Measurements from ENCODE around the gene CAPN7.

Gene CAPN7

DNA sequence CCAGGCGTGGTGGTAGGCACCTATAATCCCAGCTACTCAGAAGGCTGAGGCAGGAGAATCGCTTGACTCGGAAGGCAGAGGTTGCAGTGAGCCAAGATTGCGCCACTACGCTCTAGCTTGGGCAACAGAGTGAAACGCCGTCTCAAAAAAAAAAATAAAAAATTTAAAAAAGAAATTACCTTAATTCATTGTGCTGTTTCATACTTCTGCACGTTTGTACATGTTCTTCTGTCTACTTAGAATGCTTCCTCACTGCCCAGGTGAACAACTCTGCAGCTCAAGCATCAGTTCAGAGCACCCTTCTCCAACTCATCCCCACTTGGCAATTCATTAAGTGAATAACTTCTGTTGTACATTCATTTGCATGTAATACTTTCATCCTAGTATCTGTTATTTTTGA is 14.0 kb downstream of the CAPN7 start:
- TF ChIP-seq, protein P1, sequence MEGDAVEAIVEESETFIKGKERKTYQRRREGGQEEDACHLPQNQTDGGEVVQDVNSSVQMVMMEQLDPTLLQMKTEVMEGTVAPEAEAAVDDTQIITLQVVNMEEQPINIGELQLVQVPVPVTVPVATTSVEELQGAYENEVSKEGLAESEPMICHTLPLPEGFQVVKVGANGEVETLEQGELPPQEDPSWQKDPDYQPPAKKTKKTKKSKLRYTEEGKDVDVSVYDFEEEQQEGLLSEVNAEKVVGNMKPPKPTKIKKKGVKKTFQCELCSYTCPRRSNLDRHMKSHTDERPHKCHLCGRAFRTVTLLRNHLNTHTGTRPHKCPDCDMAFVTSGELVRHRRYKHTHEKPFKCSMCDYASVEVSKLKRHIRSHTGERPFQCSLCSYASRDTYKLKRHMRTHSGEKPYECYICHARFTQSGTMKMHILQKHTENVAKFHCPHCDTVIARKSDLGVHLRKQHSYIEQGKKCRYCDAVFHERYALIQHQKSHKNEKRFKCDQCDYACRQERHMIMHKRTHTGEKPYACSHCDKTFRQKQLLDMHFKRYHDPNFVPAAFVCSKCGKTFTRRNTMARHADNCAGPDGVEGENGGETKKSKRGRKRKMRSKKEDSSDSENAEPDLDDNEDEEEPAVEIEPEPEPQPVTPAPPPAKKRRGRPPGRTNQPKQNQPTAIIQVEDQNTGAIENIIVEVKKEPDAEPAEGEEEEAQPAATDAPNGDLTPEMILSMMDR (IDR thresholded peaks at IDR 0.05; ENCODE audit: borderline replicate concordance, insufficient read depth, low read depth, low read length): no peak
- no peak overlapping the region for H3K4me3 ChIP-seq (ENCODE audit: low read depth, low read length)

DNA sequence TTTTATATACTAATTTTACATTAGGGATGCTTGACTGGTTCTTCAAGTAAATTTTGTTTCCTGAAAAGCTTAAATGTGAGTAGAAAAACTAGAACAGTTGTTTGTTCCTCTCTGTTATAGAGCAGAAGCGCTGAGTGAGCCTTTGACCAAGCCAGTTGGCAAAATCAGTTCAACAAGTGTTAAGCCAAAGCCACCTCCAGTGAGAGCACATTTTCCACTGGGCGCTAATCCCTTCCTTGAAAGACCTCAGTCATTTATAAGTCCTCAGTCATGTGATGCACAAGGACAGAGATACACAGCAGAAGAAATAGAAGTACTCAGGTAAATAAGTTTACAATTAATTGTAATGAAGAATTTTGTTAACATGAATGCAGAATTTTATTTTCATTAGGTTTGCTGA is 14.6 kb downstream of the CAPN7 start:
- no peak overlapping the region for H3K4me3 ChIP-seq (ENCODE audit: low read depth, low read length)
- TF ChIP-seq, protein P1 (IDR thresholded peaks at IDR 0.05; ENCODE audit: borderline replicate concordance, insufficient read depth, low read depth, low read length): no peak

- TF ChIP-seq, protein P1 (IDR thresholded peaks at IDR 0.05; ENCODE audit: borderline replicate concordance, insufficient read depth, low read depth, low read length): no peak
- no peak overlapping the region for H3K4me3 ChIP-seq (ENCODE audit: low read depth, low read length)
These were observed 15.7 kb downstream of the CAPN7 start for GRCh38 chr3:15221574-15222217.

DNA sequence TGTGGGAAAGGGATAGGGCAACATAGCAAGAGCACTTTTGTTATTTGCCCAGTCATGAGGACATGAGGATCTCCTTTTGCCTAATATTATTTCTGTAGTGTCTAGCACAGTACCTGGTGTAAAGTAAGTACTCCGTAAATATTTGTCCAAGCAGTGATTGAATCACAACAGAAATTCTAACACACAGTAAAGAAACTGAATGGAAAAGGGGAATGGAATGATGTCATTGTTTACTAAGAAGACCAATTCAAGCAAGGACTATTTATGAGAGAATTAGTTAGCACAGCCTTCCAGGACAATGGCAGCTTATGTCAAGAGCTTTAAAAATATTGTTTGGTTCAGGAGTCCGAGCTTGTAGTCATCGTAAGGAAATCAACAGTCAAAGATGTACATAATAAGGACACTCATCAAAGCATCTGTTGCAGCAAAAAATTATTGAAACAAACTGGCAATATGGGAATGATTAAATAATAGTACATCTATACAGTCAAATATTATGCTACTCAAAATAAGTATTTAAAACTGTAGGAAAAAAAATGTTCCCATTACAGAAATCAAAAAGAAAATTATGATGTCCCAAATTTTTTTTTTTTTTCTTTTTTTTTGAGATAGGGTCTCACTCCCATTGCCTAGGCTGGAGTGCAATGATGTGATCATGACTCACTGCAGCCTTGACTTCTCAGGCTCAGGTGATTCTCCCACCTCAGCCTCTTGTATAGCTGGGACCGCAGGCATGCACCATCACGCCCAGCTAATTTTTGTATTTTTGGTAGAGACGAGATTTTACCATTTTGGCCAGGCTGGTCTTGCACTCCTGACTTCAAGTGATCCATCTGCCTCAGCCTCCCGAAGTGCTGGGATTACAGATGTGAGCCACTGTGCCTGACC is 17.9 kb downstream of the CAPN7 start:
- TF ChIP-seq, protein P1 (IDR thresholded peaks at IDR 0.05; ENCODE audit: borderline replicate concordance, insufficient read depth, low read depth, low read length): no peak
- no peak overlapping the region for H3K4me3 ChIP-seq (ENCODE audit: low read depth, low read length)

DNA sequence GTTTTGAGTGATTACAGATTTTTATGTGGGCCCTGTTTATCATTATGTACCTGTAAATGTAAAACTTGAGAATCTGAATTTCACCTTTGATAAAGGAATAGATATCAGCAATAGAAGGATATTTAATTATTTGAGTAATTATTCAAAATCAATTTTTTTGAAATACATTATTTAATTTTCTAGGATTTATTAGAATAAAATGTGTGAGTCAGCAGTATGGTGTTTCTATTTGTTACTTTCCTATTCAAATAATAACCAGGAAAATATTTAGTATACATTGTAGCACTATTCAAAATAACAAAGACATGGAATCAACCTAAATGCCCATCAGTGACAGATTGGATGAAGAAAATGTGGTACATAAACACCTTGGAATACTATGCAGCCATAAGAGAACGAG is 22.1 kb downstream of the CAPN7 start:
- TF ChIP-seq, protein P1 (IDR thresholded peaks at IDR 0.05; ENCODE audit: borderline replicate concordance, insufficient read depth, low read depth, low read length): no peak

GRCh38 chr3:15229262-15229661 is 23.2 kb downstream of the CAPN7 start:
- H3K4me3 ChIP-seq (ENCODE audit: low read depth, low read length): no peak overlapping the region
- TF ChIP-seq, protein P1 (IDR thresholded peaks at IDR 0.05; ENCODE audit: borderline replicate concordance, insufficient read depth, low read depth, low read length): no peak

More for the DNA sequence above, 22.1 kb downstream of the CAPN7 start:
- H3K4me3 ChIP-seq (ENCODE audit: low read depth, low read length): no peak overlapping the region

Measured in GM12875 (cell line).